ENCODE data around the gene SMCO2.

Gene SMCO2

GRCh38 chr12:27446436-27446835 is at the start of gene SMCO2:
Gene SMCO2 (plus strand): TSS chr12:27446736. CDS start chr12:27470632, 23,896 bp downstream.
- H3K27ac ChIP-seq = no peak within 1 kb of the TSS

GRCh38 chr12:27398466-27398865 is 48.1 kb upstream of the SMCO2 start:
- Histone ChIP-seq H3K36me3 (peaks cover 9% of the 10 kb centered on the region), H3K27me3 (ENCODE audit: insufficient read depth, low read depth, severe bottlenecking) (no peaks in the 10 kb centered on the region), H3K9me3 (ENCODE audit: severe bottlenecking) (no peaks in the 10 kb centered on the region), H3K4me3 (ENCODE audit: low read depth, low read length) (no peak overlapping the region), H3K27ac (no peak overlapping the region)
- no peak for TF ChIP-seq CTCF (IDR thresholded peaks at IDR 0.05; ENCODE audit: low read depth, low read length)
- no peak for DNase-seq

More at GRCh38 chr12:27446436-27446835, at the start of gene SMCO2:
- no peak within 1 kb of the TSS for H3K4me3 ChIP-seq (ENCODE audit: low read depth, low read length)
- no peak for TF ChIP-seq CTCF (IDR thresholded peaks at IDR 0.05; ENCODE audit: low read depth, low read length)
- DNase-seq = no peak
- H3K36me3 ChIP-seq = no peaks in the 10 kb centered on the region
- peaks cover 5% of the 10 kb centered on the region for H3K9me3 ChIP-seq (ENCODE audit: severe bottlenecking)
- no peaks in the 10 kb centered on the region for H3K27me3 ChIP-seq (ENCODE audit: insufficient read depth, low read depth, severe bottlenecking)

GRCh38 chr12:27399074-27399473 is 47.5 kb upstream of the SMCO2 start:
- H3K9me3 ChIP-seq (ENCODE audit: severe bottlenecking) = no peaks in the 10 kb centered on the region
- no peak for TF ChIP-seq CTCF (IDR thresholded peaks at IDR 0.05; ENCODE audit: low read depth, low read length)

GRCh38 chr12:27400856-27401354 is 45.6 kb upstream of the SMCO2 start:
- Histone ChIP-seq H3K27me3 (ENCODE audit: insufficient read depth, low read depth, severe bottlenecking) (no peaks in the 10 kb centered on the region), H3K9me3 (ENCODE audit: severe bottlenecking) (peaks cover 3% of the 10 kb centered on the region), H3K27ac (no peak overlapping the region), H3K36me3 (peaks cover 10% of the 10 kb centered on the region), H3K4me3 (ENCODE audit: low read depth, low read length) (no peak overlapping the region)
- DNase-seq = no peak
- no peak for TF ChIP-seq CTCF (IDR thresholded peaks at IDR 0.05; ENCODE audit: low read depth, low read length)

More at GRCh38 chr12:27399074-27399473, 47.5 kb upstream of the SMCO2 start:
- Histone ChIP-seq H3K27me3 (ENCODE audit: insufficient read depth, low read depth, severe bottlenecking) (no peaks in the 10 kb centered on the region), H3K36me3 (peaks cover 10% of the 10 kb centered on the region), H3K27ac (no peak overlapping the region), H3K4me3 (ENCODE audit: low read depth, low read length) (no peak overlapping the region)
- DNase-seq = no peak

- Histone ChIP-seq H3K4me3 (ENCODE audit: low read depth, low read length) (no peak overlapping the region), H3K9me3 (ENCODE audit: severe bottlenecking) (no peaks in the 10 kb centered on the region), H3K36me3 (no peaks in the 10 kb centered on the region), H3K27ac (no peak overlapping the region), H3K27me3 (ENCODE audit: insufficient read depth, low read depth, severe bottlenecking) (no peaks in the 10 kb centered on the region)
- TF ChIP-seq CTCF (IDR thresholded peaks at IDR 0.05; ENCODE audit: low read depth, low read length) = no peak
- DNase-seq = no peak
These were observed 34.5 kb upstream of the SMCO2 start for GRCh38 chr12:27412047-27412446.

GRCh38 chr12:27422697-27423096 is 23.8 kb upstream of the SMCO2 start:
- no peak overlapping the region for H3K4me3 ChIP-seq (ENCODE audit: low read depth, low read length)
- H3K36me3 ChIP-seq = no peaks in the 10 kb centered on the region; the same call in 1 of the 2 replicates
- no peak for TF ChIP-seq CTCF (IDR thresholded peaks at IDR 0.05; ENCODE audit: low read depth, low read length)
- DNase-seq = no peak
- no peaks in the 10 kb centered on the region for H3K9me3 ChIP-seq (ENCODE audit: severe bottlenecking)
- no peaks in the 10 kb centered on the region for H3K27me3 ChIP-seq (ENCODE audit: insufficient read depth, low read depth, severe bottlenecking)
- no peak overlapping the region for H3K27ac ChIP-seq
